OCI-LY3 (cell line): ENCODE measurements around the gene ZNF611.
"Not testable (repeated sequence)": the region's sequence is repeated elsewhere in the genome, so short reads cannot be mapped to it uniquely, and the experiment has no call there.

Experiments
- CTCF ChIP-seq: fragments of 200-600, 300-600 bp; sonication (generic); IDR thresholded peaks from 2 replicates; pipeline ENCODE4 v1.5.1; 2014; ENCODE audit warnings: antibody characterized with exemption, low read length, low read depth
- EZH2phosphoT487 ChIP-seq: fragments of 200-600 bp; shearing (Covaris generic); IDR thresholded peaks from 2 replicates; pipeline ENCODE4 v1.6.1; 2018; ENCODE audit warnings: antibody characterized with exemption, mixed run types, low read depth

GRCh38 chr19:52675239-52675638, 59.6 kb downstream of the ZNF611 start:
- TF ChIP-seq CTCF, EZH2phosphoT487: not testable (repeated sequence)
